Smooth muscle cell (in vitro differentiated cells): Measurements from ENCODE around the gene OR5K2. TPM values are rescaled to one million over a fixed set of nuclear protein-coding genes. Genes with fewer than 3 reads are reported as not detected.

Experiments used
- DNase-seq: peaks from one replicate; lab custom pipeline; 2025; ENCODE audit not compliant: unreplicated experiment; lab: John Stamatoyannopoulos, UW
- H2AFZ ChIP-seq: fragments of 200-600 bp; sonication (generic); 2 replicates; pipeline ENCODE4 v1.6.0; 2016; ENCODE audit warnings: antibody characterized with exemption, low read depth, mild to moderate bottlenecking
- H3F3A ChIP-seq: fragments of 200-600 bp; sonication (generic); 2 replicates; pipeline ENCODE4 v1.6.0; 2017; ENCODE audit warnings: antibody characterized with exemption, low read depth
- H3K27ac ChIP-seq: fragments of 200-600 bp; sonication (generic); 2 replicates; pipeline ENCODE4 v1.5.1; 2016; ENCODE audit warnings: low read depth, mild to moderate bottlenecking
- H3K27me3 ChIP-seq: fragments of 200-600 bp; sonication (generic); 2 replicates; pipeline ENCODE4 v1.6.1; 2016; ENCODE audit warnings: low read depth, mild to moderate bottlenecking
- H3K36me3 ChIP-seq: fragments of 200-600 bp; sonication (generic); 2 replicates; pipeline ENCODE4 v1.5.1; 2016; ENCODE audit warnings: low read depth
- H3K4me1 ChIP-seq: fragments of 200-600 bp; sonication (generic); 2 replicates; pipeline ENCODE4 v1.5.1; 2016; ENCODE audit warnings: low read depth
- H3K4me2 ChIP-seq: fragments of 200-600 bp; sonication (generic); 2 replicates; pipeline ENCODE4 v1.6.0; 2016; ENCODE audit warnings: mild to moderate bottlenecking
- H3K4me3 ChIP-seq: fragments of 200-600 bp; sonication (generic); 2 replicates; pipeline ENCODE4 v1.5.1; 2016; ENCODE audit warnings: mild to moderate bottlenecking
- H3K79me2 ChIP-seq: fragments of 200-600 bp; sonication (generic); 2 replicates; pipeline ENCODE4 v1.6.0; 2016; ENCODE audit warnings: low read depth, mild to moderate bottlenecking
- H3K9ac ChIP-seq: fragments of 200-600 bp; sonication (generic); 2 replicates; pipeline ENCODE4 v1.6.0; 2016; ENCODE audit warnings: low read depth
- H3K9me3 ChIP-seq: fragments of 200-600 bp; sonication (generic); replicated peaks from 2 replicates; pipeline ENCODE4 v1.5.1; 2016; ENCODE audit warnings: low read depth
- H4K20me1 ChIP-seq: fragments of 200-600 bp; sonication (generic); 2 replicates; pipeline ENCODE4 v1.6.0; 2016; ENCODE audit warnings: low read depth
- CTCF ChIP-seq: fragments of 200-600 bp; sonication (generic); IDR thresholded peaks from 2 replicates; pipeline ENCODE4 v1.5.1; 2017; ENCODE audit warnings: borderline replicate concordance, mild to moderate bottlenecking, antibody characterized with exemption; ENCODE audit not compliant: insufficient read depth, poor library complexity, severe bottlenecking
- WGBS: methylation state at CpG from one replicate; pipeline ENCODE4 v1.1.7; 2016; ENCODE audit warnings: low lambda C conversion rate; 5-methylcytosine and 5-hydroxymethylcytosine counted together
- polyA plus RNA-seq: library from polyadenylated mRNA; unstranded; fragments of >200 nt; fragmentation: Nextera tagmentation; extraction: Ambion mirVana; gene quantifications from 2 replicates; pipeline ENCODE4 v1.2.1, GENCODE V29; 2016
- small RNA-seq: library from RNA; depleted of rRNA; stranded (forward); fragments of <200 nt; gene quantifications from one replicate; pipeline ENCODE3, GENCODE V24; 2014
- total RNA-seq: library from RNA; depleted of rRNA; stranded (reverse); fragments of >200 nt; gene quantifications from 2 replicates; pipeline ENCODE4 v1.2.3, GENCODE V29; 2014

Gene OR5K2
- total and polyA plus RNA-seq, 2 experiments from 2014 or later, result not detected

- no peaks in the 10 kb centered on the region for H3K27me3 ChIP-seq
- no peaks in the 10 kb centered on the region for H3K79me2 ChIP-seq
- no peaks in the 10 kb centered on the region for H3F3A ChIP-seq
- WGBS, result 95% methylated on average over 1 of the region's 1 CpG
- no peak overlapping the region for H3K4me3 ChIP-seq
- DNase-seq, result no peak
- H3K4me1 ChIP-seq, result no peaks in the 10 kb centered on the region
- no peak overlapping the region for H3K9ac ChIP-seq
- no peaks in the 10 kb centered on the region for H4K20me1 ChIP-seq
- no peak overlapping the region for H3K27ac ChIP-seq
- no peaks in the 10 kb centered on the region for H3K9me3 ChIP-seq
- H3K4me2 ChIP-seq, result no peak overlapping the region
- TF ChIP-seq CTCF, result no peak
- no peaks in the 10 kb centered on the region for H3K36me3 ChIP-seq
- no peak overlapping the region for H2AFZ ChIP-seq
Observed at GRCh38 chr3:98541695-98542094, 44.2 kb downstream of the OR5K2 start.

- Histone ChIP-seq H4K20me1 (no peaks in the 10 kb centered on the region), H3K27ac (no peak overlapping the region), H3K9me3 (no peaks in the 10 kb centered on the region), H3K9ac (no peak overlapping the region), H3K79me2 (no peaks in the 10 kb centered on the region), H2AFZ (no peak overlapping the region), H3K36me3 (no peaks in the 10 kb centered on the region), H3K27me3 (no peaks in the 10 kb centered on the region), H3K4me2 (no peak overlapping the region), H3K4me3 (no peak overlapping the region), H3F3A (no peaks in the 10 kb centered on the region), H3K4me1 (no peaks in the 10 kb centered on the region)
- WGBS, result 100% methylated on average over 1 of the region's 1 CpG
- DNase-seq, result no peak
- no peak for TF ChIP-seq CTCF
Observed at GRCh38 chr3:98542623-98543022, 45.1 kb downstream of the OR5K2 start.

DNA sequence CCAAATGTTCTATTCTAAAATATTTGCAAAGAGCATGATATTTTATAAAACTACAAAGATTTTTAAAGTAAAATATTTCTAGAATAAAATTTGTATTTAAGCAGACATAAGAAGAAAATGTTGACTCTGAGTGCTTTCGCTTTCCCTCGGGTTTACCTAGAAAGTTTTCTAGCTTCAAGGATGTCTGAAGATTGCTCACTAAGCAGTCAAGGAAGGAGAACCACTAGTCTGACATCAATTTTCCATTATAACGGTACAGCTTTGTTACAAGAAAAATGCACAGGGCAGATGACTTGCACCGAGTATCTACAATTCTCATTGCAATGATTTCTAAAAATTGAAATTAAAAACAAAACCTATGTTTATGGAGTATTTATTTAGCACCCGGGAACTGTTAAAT, 48.5 kb downstream of the OR5K2 start:
- Histone ChIP-seq H3K9me3 (no peaks in the 10 kb centered on the region), H4K20me1 (no peaks in the 10 kb centered on the region), H3K79me2 (no peaks in the 10 kb centered on the region), H3K4me2 (no peak overlapping the region), H3F3A (no peaks in the 10 kb centered on the region), H3K4me1 (no peaks in the 10 kb centered on the region), H3K27ac (no peak overlapping the region), H3K9ac (no peak overlapping the region), H3K27me3 (no peaks in the 10 kb centered on the region), H2AFZ (no peak overlapping the region), H3K36me3 (no peaks in the 10 kb centered on the region), H3K4me3 (no peak overlapping the region)
- 91% methylated on average over 5 of the region's 5 CpGs for WGBS
- DNase-seq, result no peak
- no peak for TF ChIP-seq CTCF

Small RNAs within 50 kb of the gene (small RNA-seq; reads per million reads assigned to genes)
- gene RPL38P4, result not detected

Other genes starting within 250 kb of the OR5K2 start
- gene OR5H6, start 233.4 kb upstream of the OR5K2 start, total RNA-seq, result not detected in 2 replicates
- gene OR5H6, start 233.4 kb upstream of the OR5K2 start, polyA plus RNA-seq, result not detected in 2 replicates
- gene OR5H2, start 215.2 kb upstream of the OR5K2 start, total RNA-seq, result not detected in 2 replicates
- gene OR5H2, start 215.2 kb upstream of the OR5K2 start, polyA plus RNA-seq, result not detected in 2 replicates
- not detected in 2 replicates for gene OR5K4, start 143.8 kb upstream of the OR5K2 start, total RNA-seq
- gene OR5K4, start 143.8 kb upstream of the OR5K2 start, polyA plus RNA-seq, result not detected in 2 replicates
- not detected in 2 replicates for gene OR5K3, start 107.0 kb upstream of the OR5K2 start, total RNA-seq
- not detected in 2 replicates for gene OR5K3, start 107.0 kb upstream of the OR5K2 start, polyA plus RNA-seq
- not detected in 2 replicates for gene OR5K1, start 34.5 kb upstream of the OR5K2 start, total RNA-seq
- 0.05 TPM in 1 of 2 replicates, not detected in the other for gene OR5K1, start 34.5 kb upstream of the OR5K2 start, polyA plus RNA-seq
- gene CLDND1, start 25.2 kb downstream of the OR5K2 start, total RNA-seq, result 161 and 179 TPM in 2 replicates
- 99.9 and 111 TPM in 2 replicates for gene CLDND1, start 25.2 kb downstream of the OR5K2 start, polyA plus RNA-seq
- gene GPR15, start 34.3 kb downstream of the OR5K2 start, total RNA-seq, result not detected in 2 replicates
- not detected in 2 replicates for gene GPR15, start 34.3 kb downstream of the OR5K2 start, polyA plus RNA-seq
- 42.8 and 44.8 TPM in 2 replicates for gene CPOX, start 95.9 kb downstream of the OR5K2 start, total RNA-seq
- 19.3 and 25.8 TPM in 2 replicates for gene CPOX, start 95.9 kb downstream of the OR5K2 start, polyA plus RNA-seq